Fibroblast of lung (primary cell): Measurements from ENCODE around the gene TENM4. TPM values are rescaled to one million over a fixed set of nuclear protein-coding genes. Genes with fewer than 3 reads are reported as not detected.

Experiments used
- DNase-seq, 2 donors: peaks; one replicate each; pipeline versions ENCODE4 v3.0.0 to v3.0.0-alpha.2; 2010; ENCODE audit warnings: low read depth in 2 of 2
- H2AFZ ChIP-seq: 2 replicates; pipeline ENCODE4 v1.5.1; 2012; ENCODE audit warnings: low read length, control low read depth, inconsistent platforms
- H3K27ac ChIP-seq: 2 replicates; pipeline ENCODE4 v1.5.1; 2011; ENCODE audit warnings: low read length, control low read depth; ENCODE audit not compliant: insufficient read depth
- H3K27me3 ChIP-seq: 2 replicates; pipeline ENCODE4 v1.5.1; 2011; ENCODE audit warnings: mild to moderate bottlenecking, low read length; ENCODE audit not compliant: control insufficient read depth, insufficient read depth
- H3K36me3 ChIP-seq: 2 replicates; pipeline ENCODE4 v1.5.1; 2011; ENCODE audit warnings: low read length; ENCODE audit not compliant: control insufficient read depth, insufficient read depth
- H3K4me1 ChIP-seq: 2 replicates; pipeline ENCODE4 v1.5.1; 2011; ENCODE audit warnings: low read length; ENCODE audit not compliant: control insufficient read depth, insufficient read depth; ENCODE audit errors: extremely low read depth
- H3K4me2 ChIP-seq: 2 replicates; pipeline ENCODE4 v1.5.1; 2011; ENCODE audit warnings: low read length, control low read depth; ENCODE audit not compliant: insufficient read depth; ENCODE audit errors: extremely low read depth
- H3K4me3 ChIP-seq, 4 experiments: fragments of 200-600 bp in 1 of 4; sonication (generic) in 1 of 4; replicated peaks in 1 of 4; 2 replicates each; pipeline ENCODE4 v1.5.1; 2011 to 2016; ENCODE audit warnings: low read length in 4 of 4, low read depth in 3 of 4, mild to moderate bottlenecking in 3 of 4, control low read depth in 2 of 4, inconsistent platforms in 1 of 4, mixed read lengths in 1 of 4; ENCODE audit not compliant: insufficient read depth in 1 of 4; ENCODE audit errors: control extremely low read depth in 1 of 4
- H3K79me2 ChIP-seq: 2 replicates; pipeline ENCODE4 v1.5.1; 2012; ENCODE audit warnings: mild to moderate bottlenecking, low read length, inconsistent platforms; ENCODE audit not compliant: control insufficient read depth, insufficient read depth
- H3K9ac ChIP-seq: 2 replicates; pipeline ENCODE4 v1.5.1; 2011; ENCODE audit warnings: mild to moderate bottlenecking, low read length, control low read depth; ENCODE audit not compliant: insufficient read depth
- H3K9me3 ChIP-seq: 2 replicates; pipeline ENCODE4 v1.5.1; 2012; ENCODE audit warnings: low read depth, low read length; ENCODE audit not compliant: control insufficient read depth, insufficient read depth
- H4K20me1 ChIP-seq: 2 replicates; pipeline ENCODE4 v1.5.1; 2011; ENCODE audit warnings: low read length; ENCODE audit not compliant: control insufficient read depth, insufficient read depth; ENCODE audit errors: extremely low read depth
- EZH2 ChIP-seq: IDR thresholded peaks from 2 replicates; pipeline ENCODE4 v1.5.1; 2012; ENCODE audit warnings: low read length, control low read depth, mild to moderate bottlenecking; ENCODE audit errors: missing control alignments
- polyA plus RNA-seq, 2 donors: library from polyadenylated mRNA; depleted of rRNA in 1 of 2; stranded (reverse) in 1 of 2; unstranded in 1 of 2; fragments of >200 nt; gene quantifications; 2 replicates each; pipeline ENCODE4 v1.2.1, GENCODE V29; 2011 to 2012; ENCODE audit warnings: missing spikeins in 1 of 2
- total RNA-seq: library from RNA; depleted of rRNA; stranded (reverse); fragments of >200 nt; gene quantifications from 2 replicates; pipeline ENCODE4 v1.2.1, GENCODE V29; 2014
- TF ChIP-seq, protein P1 (sequence below), 2 donors: IDR thresholded peaks in 1 of 2; conservative IDR thresholded peaks in 1 of 2; 1 replicate in 1 of 2; 2 replicates in 1 of 2; pipeline ENCODE4 v1.5.1; 2011 to 2012; ENCODE audit warnings: low read length in 2 of 2, control low read depth in 1 of 2, inconsistent platforms in 1 of 2, low read depth in 1 of 2, mild to moderate bottlenecking in 1 of 2

Gene TENM4
- total and polyA plus RNA-seq, 2 donors (not counting 1 experiment from before 2014, with no cell fraction given): 4.6 to 48.4 TPM

GRCh38 chr11:79438631-79439409 is 2.0 kb downstream of the TENM4 start:
- peak overlapping the region; percentile 92 for H3K9ac ChIP-seq
- H3K79me2 ChIP-seq: peaks cover 34% of the 10 kb centered on the region
- peaks cover 5% of the 10 kb centered on the region for H3K4me1 ChIP-seq
- H3K36me3 ChIP-seq: no peaks in the 10 kb centered on the region
- TF ChIP-seq EZH2: no peak
- TF ChIP-seq, protein P1, sequence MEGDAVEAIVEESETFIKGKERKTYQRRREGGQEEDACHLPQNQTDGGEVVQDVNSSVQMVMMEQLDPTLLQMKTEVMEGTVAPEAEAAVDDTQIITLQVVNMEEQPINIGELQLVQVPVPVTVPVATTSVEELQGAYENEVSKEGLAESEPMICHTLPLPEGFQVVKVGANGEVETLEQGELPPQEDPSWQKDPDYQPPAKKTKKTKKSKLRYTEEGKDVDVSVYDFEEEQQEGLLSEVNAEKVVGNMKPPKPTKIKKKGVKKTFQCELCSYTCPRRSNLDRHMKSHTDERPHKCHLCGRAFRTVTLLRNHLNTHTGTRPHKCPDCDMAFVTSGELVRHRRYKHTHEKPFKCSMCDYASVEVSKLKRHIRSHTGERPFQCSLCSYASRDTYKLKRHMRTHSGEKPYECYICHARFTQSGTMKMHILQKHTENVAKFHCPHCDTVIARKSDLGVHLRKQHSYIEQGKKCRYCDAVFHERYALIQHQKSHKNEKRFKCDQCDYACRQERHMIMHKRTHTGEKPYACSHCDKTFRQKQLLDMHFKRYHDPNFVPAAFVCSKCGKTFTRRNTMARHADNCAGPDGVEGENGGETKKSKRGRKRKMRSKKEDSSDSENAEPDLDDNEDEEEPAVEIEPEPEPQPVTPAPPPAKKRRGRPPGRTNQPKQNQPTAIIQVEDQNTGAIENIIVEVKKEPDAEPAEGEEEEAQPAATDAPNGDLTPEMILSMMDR (conservative IDR thresholded peaks at IDR 0.05 in 1 of 2, IDR thresholded peaks at IDR 0.05 in 1 of 2; ENCODE audit: low read depth in 1 of 2, low read length in 2 of 2): no peak
- H3K4me3 ChIP-seq: peak overlapping the region; percentile 66 to 92 (median 85)
- peak overlapping the region; percentile 97 for H3K4me2 ChIP-seq
- H3K27me3 ChIP-seq: no peaks in the 10 kb centered on the region
- H3K9me3 ChIP-seq: no peaks in the 10 kb centered on the region
- no peaks in the 10 kb centered on the region for H4K20me1 ChIP-seq
- H2AFZ ChIP-seq: peak overlapping the region; percentile 81
- DNase-seq: peak; percentile 42 to 46
- peak overlapping the region; percentile 91 for H3K27ac ChIP-seq

DNA sequence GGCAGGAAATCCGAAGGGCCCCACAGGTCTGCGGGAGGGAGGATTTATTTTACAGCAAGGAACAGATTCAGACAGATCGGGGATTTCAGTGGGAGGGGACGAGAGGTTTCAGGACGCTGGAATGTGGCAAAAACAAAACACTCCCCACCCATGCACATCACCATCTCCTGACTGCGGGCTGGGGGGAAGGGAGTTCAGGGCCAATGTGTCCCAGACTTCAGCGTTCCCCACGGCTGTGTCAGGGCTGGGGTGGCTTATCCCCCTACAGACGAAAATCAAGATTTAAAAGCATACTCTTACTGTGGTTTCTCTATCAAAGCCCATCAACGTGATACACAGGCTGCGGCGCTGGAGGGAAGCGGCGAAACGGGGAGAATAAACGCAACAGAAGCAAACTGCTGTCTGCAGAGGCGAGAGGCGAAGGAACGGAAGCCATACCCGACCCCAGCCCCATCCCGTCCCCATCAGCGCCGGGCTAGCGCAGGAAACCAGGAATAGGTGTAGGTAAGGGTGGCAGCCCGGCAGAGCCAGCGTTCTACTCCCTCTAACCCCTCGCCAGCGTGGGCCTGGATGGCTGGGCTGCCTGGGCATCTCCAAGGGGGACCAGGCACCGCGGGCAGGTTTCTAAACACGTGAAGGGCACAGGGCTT is 2.7 kb downstream of the TENM4 start:
- Histone ChIP-seq H3K4me2 (peak overlapping the region; percentile 97), H3K27me3 (no peaks in the 10 kb centered on the region)

More for the DNA sequence above, 2.7 kb downstream of the TENM4 start:
- TF ChIP-seq, protein P1 (conservative IDR thresholded peaks at IDR 0.05 in 1 of 2, IDR thresholded peaks at IDR 0.05 in 1 of 2; ENCODE audit: low read depth in 1 of 2, low read length in 2 of 2): no peak
- TF ChIP-seq EZH2: no peak
- peaks cover 41% of the 10 kb centered on the region for H3K79me2 ChIP-seq
- peaks cover 5% of the 10 kb centered on the region for H3K4me1 ChIP-seq
- peak overlapping the region; percentile 92 for H3K9ac ChIP-seq
- H3K4me3 ChIP-seq: peak overlapping the region; percentile 66 to 92 (median 85)
- no peaks in the 10 kb centered on the region for H4K20me1 ChIP-seq
- no peaks in the 10 kb centered on the region for H3K9me3 ChIP-seq
- peak overlapping the region; percentile 81 for H2AFZ ChIP-seq
- peak; percentile 60 to 70 for DNase-seq
- H3K36me3 ChIP-seq: no peaks in the 10 kb centered on the region
- peak overlapping the region; percentile 91 for H3K27ac ChIP-seq
